ENCODE results near the gene SH3PXD2A. TPM values are rescaled to one million over a fixed set of nuclear protein-coding genes. Genes with fewer than 3 reads are reported as not detected.
A peak's percentile ranks its signal among the peaks of the same experiment; 100 is the strongest.

Gene SH3PXD2A
- total and polyA plus RNA-seq, 3 donors from 2014 or later: 10.8 to 12.1 (median 12.0) TPM

DNA sequence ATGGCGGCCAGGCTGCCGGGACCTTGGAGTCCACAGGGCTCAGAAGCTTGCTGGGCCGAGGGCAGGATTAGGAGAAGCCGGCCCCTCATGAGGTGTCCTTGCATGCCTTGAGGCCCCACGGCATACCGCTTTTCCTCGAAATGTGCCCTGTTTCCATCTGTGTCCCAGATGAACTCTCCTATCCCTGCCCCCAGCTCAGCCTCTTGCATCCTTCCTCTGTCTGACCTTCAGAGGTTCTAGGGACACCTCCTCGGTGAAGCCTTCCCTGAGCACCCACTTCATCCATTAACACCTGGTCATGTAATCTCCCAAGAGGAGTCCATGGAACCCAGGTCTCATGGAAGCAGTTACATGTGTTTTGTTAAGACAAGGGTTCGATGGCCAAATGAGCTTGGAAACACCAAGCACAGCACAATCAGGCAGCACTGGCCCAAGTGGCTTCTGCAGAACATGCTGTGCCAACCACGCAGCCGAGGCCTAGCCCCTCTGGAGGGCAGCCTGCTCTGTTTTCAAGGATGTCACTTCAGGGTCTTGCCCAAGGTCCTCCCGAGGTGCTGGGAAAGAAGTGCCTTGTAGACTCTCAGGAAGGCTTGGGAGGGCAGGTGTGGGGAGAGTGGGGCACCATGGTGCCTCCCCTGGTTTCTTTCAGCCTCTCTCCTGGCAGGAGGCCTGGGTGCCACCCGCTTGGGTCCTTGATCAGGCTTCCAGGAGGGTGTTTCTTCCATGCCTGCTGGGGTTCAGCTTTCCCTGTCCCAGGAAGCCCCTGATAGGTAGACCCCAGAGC, 237.6 kb downstream of the SH3PXD2A start:
- DNase-seq: no peak
- WGBS, 2 donors: 74 to 91% methylated on average over 6 to 13 of the region's 13 CpGs
- no peak for TF ChIP-seq POLR2A (IDR thresholded peaks at IDR 0.05)
- TF ChIP-seq, protein P1, sequence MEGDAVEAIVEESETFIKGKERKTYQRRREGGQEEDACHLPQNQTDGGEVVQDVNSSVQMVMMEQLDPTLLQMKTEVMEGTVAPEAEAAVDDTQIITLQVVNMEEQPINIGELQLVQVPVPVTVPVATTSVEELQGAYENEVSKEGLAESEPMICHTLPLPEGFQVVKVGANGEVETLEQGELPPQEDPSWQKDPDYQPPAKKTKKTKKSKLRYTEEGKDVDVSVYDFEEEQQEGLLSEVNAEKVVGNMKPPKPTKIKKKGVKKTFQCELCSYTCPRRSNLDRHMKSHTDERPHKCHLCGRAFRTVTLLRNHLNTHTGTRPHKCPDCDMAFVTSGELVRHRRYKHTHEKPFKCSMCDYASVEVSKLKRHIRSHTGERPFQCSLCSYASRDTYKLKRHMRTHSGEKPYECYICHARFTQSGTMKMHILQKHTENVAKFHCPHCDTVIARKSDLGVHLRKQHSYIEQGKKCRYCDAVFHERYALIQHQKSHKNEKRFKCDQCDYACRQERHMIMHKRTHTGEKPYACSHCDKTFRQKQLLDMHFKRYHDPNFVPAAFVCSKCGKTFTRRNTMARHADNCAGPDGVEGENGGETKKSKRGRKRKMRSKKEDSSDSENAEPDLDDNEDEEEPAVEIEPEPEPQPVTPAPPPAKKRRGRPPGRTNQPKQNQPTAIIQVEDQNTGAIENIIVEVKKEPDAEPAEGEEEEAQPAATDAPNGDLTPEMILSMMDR (IDR thresholded peaks at IDR 0.05): no peak
- H3K4me3 ChIP-seq: no peak overlapping the region
- no peak overlapping the region for H3K27ac ChIP-seq
- H3K36me3 ChIP-seq (ENCODE audit: low read depth, missing control alignments): no peaks in the 10 kb centered on the region
- no peaks in the 10 kb centered on the region for H3K27me3 ChIP-seq
- intact Hi-C loops (cut with DNase I; ENCODE audit: low total_unique reads): no loop called here
- peaks cover 73% of the 10 kb centered on the region for H3K4me1 ChIP-seq
- no peaks in the 10 kb centered on the region for H3K9me3 ChIP-seq

DNA sequence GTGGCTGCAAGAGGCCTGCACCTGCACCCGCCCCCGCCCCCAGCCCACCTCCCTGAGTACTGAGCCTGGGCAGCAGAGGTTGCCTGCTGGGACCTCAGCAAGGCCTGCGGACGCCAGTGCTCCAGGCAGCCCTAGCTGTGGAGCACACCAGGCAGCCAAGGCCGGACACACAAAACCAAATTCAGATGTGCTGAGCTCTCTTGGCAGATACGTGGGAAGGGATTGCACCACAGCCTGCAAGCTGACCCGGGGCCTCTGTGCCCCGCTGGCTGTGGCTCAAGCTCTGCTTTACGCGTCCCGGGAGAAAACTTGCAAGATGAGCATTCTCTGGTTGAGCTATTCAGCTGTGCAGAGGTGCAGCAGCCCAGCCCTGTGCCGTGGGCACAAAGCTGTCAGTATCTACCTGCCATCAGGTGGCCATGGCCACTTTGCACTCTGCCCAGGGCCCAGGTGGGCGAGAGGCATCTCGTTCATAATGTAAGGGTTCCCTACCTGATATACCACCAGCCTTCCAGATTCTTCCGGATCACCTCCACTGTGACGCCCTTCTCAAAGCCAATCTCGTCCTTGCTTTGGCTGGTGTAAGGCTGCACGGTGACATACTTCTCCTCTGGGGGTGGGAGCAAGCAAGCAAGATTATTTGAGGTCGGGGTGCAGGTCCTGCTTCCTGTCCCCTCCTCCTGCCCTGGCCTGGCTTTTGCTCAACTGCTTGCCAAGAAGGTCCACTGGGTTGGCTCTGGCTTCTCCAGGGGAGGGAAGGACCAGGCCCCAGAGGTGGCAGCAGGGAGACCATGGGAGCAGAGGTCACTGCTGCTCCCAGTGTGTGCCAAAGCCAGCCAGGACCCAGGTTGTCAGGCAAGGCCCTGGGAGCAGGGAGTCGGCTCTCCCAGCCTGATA, 238.4 kb downstream of the SH3PXD2A start:
- no peak overlapping the region for H3K4me3 ChIP-seq
- intact Hi-C loops (cut with DNase I; ENCODE audit: low total_unique reads): no loop called here
- 49 to 65% methylated on average over 8 to 20 of the region's 20 CpGs for WGBS, 2 donors
- TF ChIP-seq, protein P1 (IDR thresholded peaks at IDR 0.05): no peak
- no peak for TF ChIP-seq POLR2A (IDR thresholded peaks at IDR 0.05)
- no peaks in the 10 kb centered on the region for H3K9me3 ChIP-seq
- H3K4me1 ChIP-seq: peaks cover 66% of the 10 kb centered on the region
- H3K27me3 ChIP-seq: no peaks in the 10 kb centered on the region
- H3K36me3 ChIP-seq (ENCODE audit: low read depth, missing control alignments): no peaks in the 10 kb centered on the region
- H3K27ac ChIP-seq: no peak overlapping the region
- DNase-seq: peak; percentile 73

DNA sequence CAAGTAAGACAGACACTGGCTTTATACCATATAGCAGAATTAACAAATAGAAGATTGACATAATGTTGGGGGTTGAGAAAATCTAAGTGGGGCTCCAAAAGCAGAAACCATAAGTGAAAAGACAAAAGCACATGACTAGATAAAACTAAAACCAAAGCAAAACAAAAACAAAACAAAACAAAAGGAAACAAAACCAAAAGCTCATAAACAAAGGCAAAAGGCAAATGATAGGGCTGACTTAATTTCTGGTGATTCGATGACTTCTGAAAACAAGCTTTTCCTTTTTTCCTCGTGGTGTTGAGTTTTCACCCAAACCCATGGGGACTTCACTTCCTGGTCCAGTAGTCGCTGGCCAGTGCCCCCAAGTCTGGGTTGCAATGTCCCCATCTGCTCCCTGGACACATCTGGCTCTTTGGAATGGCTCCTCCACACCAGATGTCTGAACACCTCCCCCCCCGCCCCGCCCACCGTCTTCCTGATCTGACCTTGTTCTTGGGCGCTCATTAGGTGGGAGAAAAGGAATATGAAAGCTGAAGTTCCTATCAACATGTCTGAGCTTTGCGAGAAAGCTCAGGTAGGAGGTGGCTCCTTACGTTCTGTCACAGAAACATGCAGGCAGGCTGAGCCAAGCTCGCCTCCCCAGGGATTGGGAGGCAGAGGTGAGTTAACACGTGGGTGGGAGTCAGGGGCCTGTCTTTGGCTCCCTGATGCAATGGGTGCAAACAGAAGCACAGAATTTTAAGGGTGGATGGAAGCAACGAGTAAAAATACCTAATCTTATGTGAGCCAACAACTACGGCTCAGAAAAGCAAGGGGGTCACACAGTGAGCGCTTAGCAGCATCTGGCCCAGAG, 240.8 kb downstream of the SH3PXD2A start:
- H3K36me3 ChIP-seq (ENCODE audit: low read depth, missing control alignments): no peaks in the 10 kb centered on the region
- H3K4me3 ChIP-seq: no peak overlapping the region
- H3K27me3 ChIP-seq: no peaks in the 10 kb centered on the region
- H3K27ac ChIP-seq: peak overlapping the region in 1 of 2 donors; percentile 36
- TF ChIP-seq, protein P1 (IDR thresholded peaks at IDR 0.05): no peak
- no peak for TF ChIP-seq POLR2A (IDR thresholded peaks at IDR 0.05)
- intact Hi-C loops (cut with DNase I; ENCODE audit: low total_unique reads): no loop called here
- DNase-seq: no peak
- H3K9me3 ChIP-seq: no peaks in the 10 kb centered on the region
- H3K4me1 ChIP-seq: peaks cover 45% of the 10 kb centered on the region
- WGBS, 2 donors: 50 to 55% methylated on average over 14 of the region's 14 CpGs

DNA sequence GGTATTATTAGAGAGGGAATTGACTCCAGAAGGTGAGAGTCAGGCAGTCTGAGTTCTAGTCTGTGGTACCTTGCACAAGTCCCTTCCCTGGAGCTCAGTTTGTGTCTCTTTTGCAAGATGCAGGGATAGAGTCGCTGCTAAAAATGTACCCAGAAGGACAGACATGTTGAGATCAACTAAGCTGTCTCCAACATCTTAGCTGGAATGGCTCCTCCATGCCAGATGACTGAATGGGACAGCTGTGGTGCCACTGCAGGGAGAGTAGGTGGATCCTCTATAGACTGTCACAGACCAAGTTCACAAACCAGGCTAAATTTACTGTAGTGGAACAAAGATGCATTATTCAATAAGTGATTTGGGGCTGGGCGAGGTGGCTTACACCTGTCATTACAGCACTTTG, 241.8 kb downstream of the SH3PXD2A start:
- 92 to 96% methylated on average over 2 of the region's 2 CpGs for whole genome bisulfite sequencing, 2 donors
- no peaks in the 10 kb centered on the region for H3K27me3 ChIP-seq
- H3K9me3 ChIP-seq: no peaks in the 10 kb centered on the region
- H3K4me3 ChIP-seq: no peak overlapping the region
- DNase-seq: no peak
- intact Hi-C loops (cut with DNase I; ENCODE audit: low total_unique reads): no loop called here
- H3K36me3 ChIP-seq (ENCODE audit: low read depth, missing control alignments): no peaks in the 10 kb centered on the region
- no peak overlapping the region for H3K27ac ChIP-seq
- TF ChIP-seq POLR2A (IDR thresholded peaks at IDR 0.05): no peak
- TF ChIP-seq, protein P1 (IDR thresholded peaks at IDR 0.05): no peak
- H3K4me1 ChIP-seq: peaks cover 37% of the 10 kb centered on the region
